ENCODE results near the gene SPIN3. TPM values are rescaled to one million over a fixed set of nuclear protein-coding genes. Genes with fewer than 3 reads are reported as not detected.

SPIN3 gene
- total and polyA plus RNA-seq, 2 of the 8 experiments (the other 6 are each of a cell fraction or from before 2014, with no cell fraction given), result 9.1 to 13.3 TPM

- Histone ChIP-seq H2BK120ac (replicated peaks; ENCODE audit: low read depth, low read length) (no peak overlapping the region), H3K4me2 (ENCODE audit: insufficient read depth in 1 of 2, low read depth in 2 of 2, low read length in 2 of 2) (no peak overlapping the region), H3K9me3 (ENCODE audit: insufficient read depth in 2 of 2, low read depth in 1 of 2, low read length in 1 of 2) (no peaks in the 10 kb centered on the region), H3K4me3 (ENCODE audit: extremely low read depth in 1 of 4, insufficient read depth in 2 of 4, low read depth in 3 of 4, low read length in 4 of 4) (no peak overlapping the region), H3K23ac (ENCODE audit: insufficient read length) (no peak overlapping the region), H4K5ac (ENCODE audit: insufficient read length, low read depth, low read length) (no peak overlapping the region), H3K79me2 (ENCODE audit: control insufficient read depth in 1 of 2, insufficient read depth in 2 of 2, low read length in 2 of 2) (no peaks in the 10 kb centered on the region), H2BK15ac (ENCODE audit: low read length) (no peak overlapping the region), H3K14ac (ENCODE audit: insufficient read length) (no peak overlapping the region), H2AFZ (ENCODE audit: low read length) (no peak overlapping the region), H4K91ac (replicated peaks; ENCODE audit: insufficient read length, low read length) (no peak overlapping the region), H3K36me3 (ENCODE audit: control insufficient read depth in 2 of 4, insufficient read depth in 4 of 4, low read length in 3 of 4) (peaks cover 0 to 9% (median 3%) of the 10 kb centered on the region in 4 experiments; a peak in 3 of 8 replicates), H3K9ac (replicated peaks in 1 of 4; ENCODE audit: extremely low read depth in 1 of 4, low read depth in 3 of 4, low read length in 3 of 4) (no peak overlapping the region), H3K4ac (replicated peaks; ENCODE audit: insufficient read length, low read depth, low read length) (no peak overlapping the region), H3K56ac (replicated peaks; ENCODE audit: insufficient read length, low read depth, low read length) (no peak overlapping the region), H4K8ac (ENCODE audit: extremely low read depth, insufficient read depth, low read length) (no peak overlapping the region), H2AK5ac (ENCODE audit: low read depth, low read length) (no peak overlapping the region), H2BK12ac (ENCODE audit: low read depth, low read length) (no peak overlapping the region), H4K20me1 (replicated peaks in 1 of 2; ENCODE audit: control insufficient read depth in 1 of 2, insufficient read depth in 2 of 2, low read length in 2 of 2) (no peaks in the 10 kb centered on the region), H3K27me3 (replicated peaks in 1 of 4; ENCODE audit: control insufficient read depth in 3 of 4, extremely low read depth in 1 of 4, insufficient read depth in 3 of 4, low read length in 3 of 4) (no peaks in the 10 kb centered on the region), H2BK5ac (ENCODE audit: low read depth, low read length) (no peak overlapping the region), H3K27ac (ENCODE audit: low read depth, low read length) (no peak overlapping the region), H3K79me1 (ENCODE audit: low read depth, low read length) (no peaks in the 10 kb centered on the region), H3K18ac (ENCODE audit: extremely low read depth, low read length) (no peak overlapping the region), H3K4me1 (replicated peaks in 1 of 4; ENCODE audit: control insufficient read depth in 3 of 4, insufficient read depth in 4 of 4, low read length in 3 of 4) (no peaks in the 10 kb centered on the region), H2BK20ac (ENCODE audit: low read length) (no peak overlapping the region), H3K23me2 (ENCODE audit: low read depth, low read length) (no peaks in the 10 kb centered on the region)
- POLR2A ChIA-PET (ENCODE audit: partially characterized antibody), result no interaction called here
- no peak for DNase-seq (ENCODE audit: low read depth in 1 of 2, low spot score in 2 of 2)
- TF ChIP-seq TEAD4 (IDR thresholded peaks at IDR 0.05; ENCODE audit: low read depth, low read length) (no peak), BACH1 (IDR thresholded peaks at IDR 0.05; ENCODE audit: low read length) (no peak)
- peak; percentile 45 for FAIRE-seq
- CTCF ChIA-PET (ENCODE audit: partially characterized antibody), result no interaction called here
Measured at GRCh38 chrX:56969559-56969958, 25.8 kb downstream of the SPIN3 start.

Data from H1 (cell line).